HepG2 (cell line): ENCODE results near the gene USP5. TPM values are rescaled to one million over a fixed set of nuclear protein-coding genes. Genes with fewer than 3 reads are reported as not detected.

Experiments used
- ATAC-seq: fragments of 200-7000 bp; cut with Tn5 transposase; 3 replicates; pipeline ENCODE4 v1.9.1; 2020; ENCODE audit warnings: mild to moderate bottlenecking, moderate library complexity
- BruUV-seq: library from RNA; stranded (reverse); fragments of 400-500 nt; replicated peaks from 2 replicates; lab custom pipeline; 2021; lab: Mats Ljungman, UMichigan
- CTCF ChIA-PET: fragments of 300-600 bp; formaldehyde crosslinking; extraction: SDS; loops from one replicate; lab custom pipeline; 2021; ENCODE audit warnings: low total read pairs, inconsistent platforms, low intra/inter-chr PET ratio; lab: Yijun Ruan, JAX
- POLR2A ChIA-PET: fragments of 350-600 bp; sonication (Branson Sonifier 250); formaldehyde crosslinking; loops from one replicate; lab custom pipeline; 2020; ENCODE audit warnings: antibody characterized with exemption, inconsistent platforms; lab: Yijun Ruan, JAX
- DNase-seq: peaks from one replicate; pipeline ENCODE4 v3.0.0-alpha.2; 2015; ENCODE audit warnings: low spot score
- FAIRE-seq: peaks from 3 replicates; lab custom pipeline; 2011; peaks lifted over from hg19 to GRCh38; lab: Jason Lieb, UNC
- H2AFZ ChIP-seq: one replicate; pipeline ENCODE4 v1.6.1; 2011; ENCODE audit warnings: low read length, inconsistent platforms
- H3K27ac ChIP-seq: fragments of 300-600 bp; 3 replicates; pipeline ENCODE4 v1.8.0; 2011; ENCODE audit warnings: mixed run types, mild to moderate bottlenecking, mixed read lengths, low read length, inconsistent platforms; ENCODE audit not compliant: insufficient read depth; ENCODE audit errors: extremely low read length
- H3K27me3 ChIP-seq, 2 experiments: fragments of 200-600 bp in 1 of 2; 2 replicates in 1 of 2; 3 replicates in 1 of 2; pipeline versions ENCODE4 v1.6.0 to v1.8.0; 2011; ENCODE audit warnings: low read length in 2 of 2, mild to moderate bottlenecking in 2 of 2, moderate library complexity in 2 of 2, inconsistent platforms in 1 of 2; ENCODE audit not compliant: insufficient read depth in 2 of 2, control insufficient read depth in 1 of 2
- H3K36me3 ChIP-seq, 2 experiments: fragments of 200-600 bp in 1 of 2; replicated peaks in 1 of 2; 2 replicates in 1 of 2; 3 replicates in 1 of 2; pipeline versions ENCODE4 v1.5.1 to v1.8.0; 2011; ENCODE audit warnings: low read length in 2 of 2, inconsistent platforms in 1 of 2; ENCODE audit not compliant: insufficient read depth in 2 of 2, control insufficient read depth in 1 of 2
- H3K4me1 ChIP-seq: 2 replicates; pipeline ENCODE4 v1.5.1; 2012; ENCODE audit warnings: low read length, inconsistent platforms; ENCODE audit not compliant: insufficient read depth
- H3K4me2 ChIP-seq: 2 replicates; pipeline ENCODE4 v1.6.0; 2011; ENCODE audit warnings: low read depth, low read length, inconsistent platforms
- H3K4me3 ChIP-seq, 3 experiments: fragments of 200-600 bp in 1 of 3; sonication (generic), shearing (Covaris generic) in 1 of 3; replicated peaks in 1 of 3; 2 replicates each; pipeline ENCODE4 v1.5.1; 2011 to 2016; ENCODE audit warnings: low read length in 3 of 3, inconsistent platforms in 2 of 3, low read depth in 2 of 3, mild to moderate bottlenecking in 2 of 3, control low read depth in 1 of 3, mixed read lengths in 1 of 3; ENCODE audit not compliant: insufficient read depth in 1 of 3
- H3K79me2 ChIP-seq: one replicate; pipeline ENCODE4 v1.6.1; 2011; ENCODE audit warnings: low read length, inconsistent platforms; ENCODE audit not compliant: insufficient read depth
- H3K9ac ChIP-seq: 2 replicates; pipeline ENCODE4 v1.6.0; 2011; ENCODE audit warnings: mild to moderate bottlenecking, low read depth, low read length, inconsistent platforms; ENCODE audit not compliant: insufficient read depth
- H3K9me3 ChIP-seq: 2 replicates; pipeline ENCODE4 v1.5.1; 2012; ENCODE audit warnings: mild to moderate bottlenecking, low read length
- H4K20me1 ChIP-seq: 2 replicates; pipeline ENCODE4 v1.6.0; 2011; ENCODE audit warnings: inconsistent platforms, mild to moderate bottlenecking, low read length, moderate library complexity; ENCODE audit not compliant: insufficient read depth
- CEBPG ChIP-seq: IDR thresholded peaks from 2 replicates; pipeline ENCODE4 v1.6.1; 2016
- ISL2 ChIP-seq: sonication (generic); formaldehyde crosslinking; IDR thresholded peaks from 2 replicates; pipeline ENCODE4 v1.5.0; 2020; ENCODE audit warnings: missing genetic modification reagents
- MAFF ChIP-seq: IDR thresholded peaks from 2 replicates; pipeline ENCODE4 v1.6.1; 2011; ENCODE audit warnings: low read depth, low read length, improper control_type of control experiment
- MAFK ChIP-seq, 2 experiments: IDR thresholded peaks in 1 of 2; conservative IDR thresholded peaks in 1 of 2; 2 replicates each; pipeline ENCODE4 v1.6.1; 2011; ENCODE audit warnings: improper control_type of control experiment in 2 of 2, low read length in 2 of 2
- RARA ChIP-seq: IDR thresholded peaks from 2 replicates; pipeline ENCODE4 v1.6.1; 2016; ENCODE audit warnings: missing genetic modification reagents, missing compliant biosample characterization
- TOE1 ChIP-seq: sonication (generic); formaldehyde crosslinking; IDR thresholded peaks from 2 replicates; pipeline ENCODE4 v1.4.0; 2020; ENCODE audit warnings: mild to moderate bottlenecking, missing genetic modification reagents
- WGBS: methylation state at CpG from one replicate; pipeline ENCODE4 v1.1.6; 2017; ENCODE audit warnings: low lambda C conversion rate; 5-methylcytosine and 5-hydroxymethylcytosine counted together
- in situ Hi-C: cut with HindIII; loops from 2 replicates; pipeline ENCODE4 v1.10.0; 2017; ENCODE audit warnings: low pct_unique_long_range_greater_than_20kb; ENCODE audit not compliant: extremely low pct_ligation_motif_present
- intact Hi-C: fragments of 100-400 bp; cut with micrococcal nuclease; formaldehyde crosslinking; loops from one replicate; pipeline ENCODE4 v1.10.0; 2022; ENCODE audit not compliant: unreplicated experiment
- polyA plus RNA-seq, 8 experiments: library from polyadenylated mRNA; depleted of rRNA in 3 of 8; stranded (reverse) in 7 of 8; unstranded in 1 of 8; fragments of >200 nt; fragmentation: Illumina TruSeq in 4 of 8; extraction: Trizol in 4 of 8; gene quantifications; 2 replicates each; pipeline versions ENCODE4 v1.2.1 to v1.2.3, GENCODE V29; 2011 to 2016; ENCODE audit warnings: low read depth in 4 of 8, missing spikeins in 1 of 8, mixed read lengths in 1 of 8; ENCODE audit not compliant: insufficient read depth in 1 of 8
- total RNA-seq, 5 experiments: library from RNA; depleted of rRNA; stranded (reverse); fragments of >200 nt; fragmentation: Illumina TruSeq; extraction: Trizol; gene quantifications; 2 replicates each; pipeline ENCODE4 v1.2.3, GENCODE V29; 2016; ENCODE audit warnings: low read depth in 1 of 5
- TF ChIP-seq, protein P1 (sequence below): sonication (generic); formaldehyde crosslinking; IDR thresholded peaks from 2 replicates; pipeline ENCODE4 v1.4.0; 2020; ENCODE audit warnings: missing genetic modification reagents

Gene USP5
- total and polyA plus RNA-seq, 2 of the 13 experiments (the other 11 are each of a cell fraction or from before 2014, with no cell fraction given), result 39.6 to 56.0 TPM

DNA sequence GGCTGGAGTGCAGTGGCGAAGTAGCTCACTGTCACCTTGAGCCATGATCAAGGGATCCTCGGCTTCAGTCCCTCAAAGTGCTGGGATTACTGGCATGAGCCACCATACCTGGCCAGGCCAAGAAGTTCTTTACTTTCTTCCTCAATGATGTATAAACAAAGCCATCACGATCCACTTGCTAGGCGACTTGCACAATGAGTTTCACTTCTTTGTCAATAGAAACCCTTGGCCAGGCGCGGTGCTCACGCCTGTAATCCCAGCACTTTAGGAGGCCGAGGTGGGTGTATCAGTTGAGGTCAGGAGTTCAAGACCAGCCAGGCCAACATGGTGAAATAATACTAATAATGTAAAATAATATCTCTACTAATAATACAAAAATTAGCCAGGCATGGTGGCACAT lies 35.5 kb downstream of the USP5 start (continued):
- TF ChIP-seq, protein P1, sequence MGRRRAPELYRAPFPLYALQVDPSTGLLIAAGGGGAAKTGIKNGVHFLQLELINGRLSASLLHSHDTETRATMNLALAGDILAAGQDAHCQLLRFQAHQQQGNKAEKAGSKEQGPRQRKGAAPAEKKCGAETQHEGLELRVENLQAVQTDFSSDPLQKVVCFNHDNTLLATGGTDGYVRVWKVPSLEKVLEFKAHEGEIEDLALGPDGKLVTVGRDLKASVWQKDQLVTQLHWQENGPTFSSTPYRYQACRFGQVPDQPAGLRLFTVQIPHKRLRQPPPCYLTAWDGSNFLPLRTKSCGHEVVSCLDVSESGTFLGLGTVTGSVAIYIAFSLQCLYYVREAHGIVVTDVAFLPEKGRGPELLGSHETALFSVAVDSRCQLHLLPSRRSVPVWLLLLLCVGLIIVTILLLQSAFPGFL (CRISPR knock-in tag), result no peak
- TF ChIP-seq CEBPG, result 0 out of 2 replicates have a peak, but pooled peaks have one; percentile 13
- no peak for TF ChIP-seq RARA (CRISPR knock-in tag)
- no peak for TF ChIP-seq ISL2

DNA sequence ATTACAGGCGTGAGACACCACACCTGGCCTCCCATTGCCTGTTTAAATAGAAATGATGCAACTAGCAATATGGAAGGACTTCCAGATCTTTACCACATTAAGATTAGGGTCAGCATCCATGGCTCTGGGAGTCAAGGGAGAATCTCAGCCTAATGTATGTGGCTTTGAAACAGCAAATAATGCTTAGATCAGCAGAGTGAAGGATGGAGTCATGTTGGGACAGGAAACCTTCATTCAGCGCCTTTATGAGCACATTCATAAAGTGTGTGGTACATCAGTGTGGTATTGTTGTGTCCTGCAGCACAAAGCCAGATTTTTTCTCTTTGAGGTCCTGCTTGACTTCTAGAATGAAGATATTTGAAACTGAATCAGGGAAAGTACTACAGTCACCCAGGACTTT lies 36.4 kb downstream of the USP5 start:
- BruUV-seq, result no TSS peak
- H3K4me3 ChIP-seq, result no peak overlapping the region
- no peaks in the 10 kb centered on the region for H4K20me1 ChIP-seq
- DNase-seq, result no peak
- H3K4me2 ChIP-seq, result no peak overlapping the region
- peaks cover 54% of the 10 kb centered on the region for H3K4me1 ChIP-seq
- no peaks in the 10 kb centered on the region for H3K79me2 ChIP-seq
- no peaks in the 10 kb centered on the region for H3K9me3 ChIP-seq
- no peak for ATAC-seq
- intact Hi-C loops (no loop called here), in situ Hi-C loops (no loop called here)
- CTCF ChIA-PET, result no interaction called here
- peaks cover 0 to 1% of the 10 kb centered on the region in 2 experiments; a peak in 2 of 5 replicates for H3K36me3 ChIP-seq
- TF ChIP-seq MAFF (peak; percentile 92), MAFK (conservative IDR thresholded peaks at IDR 0.05 in 1 of 2, IDR thresholded peaks at IDR 0.05 in 1 of 2; ENCODE audit: low read length in 2 of 2) (peak; percentile 95 to 96), TOE1 (no peak)
- peak overlapping the region; percentile 19 for H3K27ac ChIP-seq
- H2AFZ ChIP-seq, result no peak overlapping the region
- POLR2A ChIA-PET, result interaction anchor here (1.8 to 3.0 kb wide), 2 partner anchors 16 to 55 kb away, joined by 4 to 25 read pairs; partner anchors contain the start of genes C12orf57, RNU7-1 and SPSB2
- 90% methylated on average over 2 of the region's 2 CpGs for WGBS
- no peak for FAIRE-seq
- H3K27me3 ChIP-seq, result no peaks in the 10 kb centered on the region; a peak in 1 of 5 replicates
- H3K9ac ChIP-seq, result no peak overlapping the region
